Stimulated activated CD4-positive, alpha-beta T cell treated with anti-CD3 and anti-CD28 coated beads, TNF-alpha, amount 100 ng/mL, for 48 hours (primary cell): Measurements from ENCODE around the gene PHACTR4.
"Not testable (repeated sequence)": the region's sequence is repeated elsewhere in the genome, so short reads cannot be mapped to it uniquely, and the experiment has no call there.

Experiments used
- DNase-seq, 3 donors: peaks; one replicate each; pipeline ENCODE4 v3.0.0-alpha.2; 2020; ENCODE audit warnings: low read depth in 3 of 3

Gene PHACTR4

DNA sequence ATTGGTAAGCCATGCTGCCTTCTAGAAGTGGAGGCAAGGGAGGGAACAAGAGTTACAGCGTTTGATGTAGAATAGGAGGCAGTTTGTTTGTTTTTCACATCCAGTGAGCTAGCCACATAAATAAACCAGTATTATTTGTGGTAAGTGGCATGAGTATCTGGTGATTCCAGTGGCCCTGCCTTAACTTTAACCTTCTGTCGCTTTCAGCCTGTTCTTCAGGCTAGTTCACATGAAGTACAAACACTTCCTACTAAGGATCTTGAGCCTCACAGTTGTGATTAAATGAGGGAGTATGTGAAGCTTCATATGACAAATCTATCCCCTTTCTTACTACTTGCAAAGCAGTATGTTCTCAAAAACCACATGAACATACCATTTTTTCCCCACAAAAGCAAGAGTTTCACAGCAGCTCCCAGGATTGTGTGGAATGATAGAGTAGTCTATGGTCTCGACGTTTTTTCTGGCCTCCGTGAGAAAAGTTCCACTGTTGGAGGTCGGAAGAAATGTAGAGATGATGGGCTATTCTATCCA is 59.5 kb downstream of the PHACTR4 start:
- no peak for DNase-seq

DNA sequence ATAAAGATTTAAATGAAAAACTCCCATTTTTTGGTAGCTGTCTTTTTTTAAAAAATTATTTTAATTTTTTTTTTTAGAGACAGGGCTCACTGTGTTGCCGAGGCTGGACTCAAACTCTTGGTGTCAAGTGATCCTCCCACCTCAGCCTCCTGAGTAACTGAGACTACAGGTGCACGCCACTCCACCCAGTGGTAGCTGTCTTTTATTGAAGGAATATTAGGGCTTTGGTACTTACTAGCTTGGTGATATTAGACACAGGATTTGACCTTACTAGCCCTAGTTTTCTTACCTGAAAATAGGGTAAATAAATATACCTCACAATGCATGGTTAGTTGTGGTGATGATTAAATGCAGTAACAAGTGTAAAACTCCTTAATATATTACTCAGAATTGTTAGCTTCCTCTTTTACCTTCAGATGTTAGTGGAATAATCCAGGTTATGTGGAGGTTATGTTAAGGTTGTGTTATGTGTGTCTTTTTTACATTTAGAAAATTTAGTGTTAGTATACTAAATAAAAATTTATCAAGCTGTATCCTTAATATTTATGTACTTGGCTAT is 66.8 kb downstream of the PHACTR4 start:
- no peak for DNase-seq

DNA sequence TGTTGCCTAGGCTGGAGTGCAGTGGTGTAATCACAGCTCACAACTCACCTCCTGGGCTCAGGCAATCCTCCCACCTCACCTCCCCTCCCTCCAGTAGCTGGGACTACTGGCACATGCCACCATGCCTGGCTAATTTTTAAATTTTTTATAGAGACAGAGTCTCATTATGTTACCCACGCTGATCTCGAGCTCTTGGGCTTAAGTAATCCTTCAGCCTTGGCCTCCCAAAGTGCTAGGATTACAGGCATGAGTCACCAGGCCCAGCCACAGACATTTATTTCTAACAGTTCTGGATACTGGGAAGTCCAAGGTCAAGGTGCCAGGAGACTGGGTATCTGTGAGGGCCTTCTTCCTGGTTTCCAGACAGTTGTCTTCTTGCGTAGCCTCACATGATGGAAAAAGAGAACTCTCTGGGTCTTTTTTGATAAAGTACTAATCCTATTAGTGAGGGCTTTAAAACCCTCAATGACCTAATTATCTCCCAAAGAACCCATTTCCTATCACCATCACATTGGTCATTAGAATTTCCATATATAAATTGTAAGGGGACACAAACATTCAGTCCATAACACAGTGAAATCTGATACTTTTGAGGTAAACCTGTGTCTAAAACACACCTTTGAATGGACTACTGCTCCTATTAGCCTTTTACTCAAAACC is 67.9 kb downstream of the PHACTR4 start:
- no peak for DNase-seq

DNA sequence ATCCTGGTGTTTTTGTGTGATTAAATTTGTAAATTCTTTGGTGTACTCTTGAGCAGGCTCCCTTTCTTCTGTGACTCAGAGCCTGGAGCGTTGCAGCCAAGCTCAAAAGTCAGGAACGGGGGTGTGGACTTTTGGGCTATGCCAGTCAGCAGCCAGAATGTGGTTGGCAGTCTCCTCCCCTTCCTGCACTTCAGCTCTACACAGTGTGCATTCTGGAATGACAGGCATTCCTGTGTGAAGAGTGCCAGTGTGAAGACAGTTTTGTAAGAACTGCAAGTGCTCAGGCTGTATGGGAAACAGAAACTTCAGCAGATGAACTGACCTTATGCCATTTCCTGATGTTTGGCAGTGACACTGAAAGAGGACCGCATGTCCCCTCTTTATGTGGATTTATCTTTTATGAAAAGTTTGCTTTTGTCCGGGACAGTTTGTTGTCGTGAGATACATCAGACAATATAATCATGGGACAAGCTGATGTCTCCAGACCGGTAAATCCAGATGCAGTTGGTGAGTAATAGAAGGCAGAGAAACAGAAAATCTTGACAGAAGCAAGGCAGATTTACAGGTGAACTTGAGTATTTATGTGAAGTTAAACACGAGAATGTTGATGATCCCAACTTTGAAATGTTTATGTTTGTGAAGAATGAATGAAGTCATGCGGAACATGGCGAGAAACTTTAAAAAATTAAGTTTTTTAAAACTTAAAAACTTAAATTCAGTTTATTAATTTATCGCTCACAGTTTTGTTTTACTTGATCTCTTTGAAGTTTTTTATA is 68.6 kb downstream of the PHACTR4 start:
- no peak for DNase-seq

DNA sequence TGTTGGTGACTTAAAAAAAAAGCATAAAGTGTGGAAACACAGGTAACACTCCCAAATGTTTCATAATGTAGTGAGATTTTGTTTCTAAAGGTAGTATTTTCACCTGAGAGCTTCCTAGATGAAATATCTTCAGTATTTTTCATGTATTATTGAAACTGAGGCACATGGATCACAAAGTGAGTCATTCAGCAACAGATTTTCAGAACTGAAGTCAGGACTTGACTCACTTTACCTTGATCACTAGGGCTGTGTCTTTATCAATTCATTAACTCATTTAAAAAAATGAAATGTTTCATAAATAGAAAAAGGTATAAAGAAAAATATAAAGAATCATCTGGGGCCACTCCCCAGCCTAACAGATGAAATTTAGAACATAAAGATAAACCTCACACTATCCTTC is 69.8 kb downstream of the PHACTR4 start:
- no peak for DNase-seq

DNA sequence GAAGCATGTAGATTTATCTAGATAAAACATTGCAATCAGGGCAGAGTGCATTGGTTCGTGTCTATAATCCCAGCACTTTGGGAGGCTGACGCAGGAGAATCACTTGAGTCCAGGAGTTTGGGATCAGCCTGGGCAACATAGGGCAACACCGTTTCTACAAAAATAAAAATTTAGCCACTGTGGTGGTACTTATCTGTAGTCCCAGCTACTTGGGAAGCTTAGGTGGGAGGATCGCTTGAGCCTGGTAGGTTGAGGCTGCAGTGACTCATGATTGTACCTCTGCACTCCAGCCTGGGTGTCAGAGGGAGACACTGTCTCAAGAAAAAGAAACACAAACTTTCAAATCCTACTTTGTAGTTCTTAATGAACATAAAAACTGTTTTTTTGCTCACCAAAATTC is 72.1 kb downstream of the PHACTR4 start:
- DNase-seq, result no peak

DNA sequence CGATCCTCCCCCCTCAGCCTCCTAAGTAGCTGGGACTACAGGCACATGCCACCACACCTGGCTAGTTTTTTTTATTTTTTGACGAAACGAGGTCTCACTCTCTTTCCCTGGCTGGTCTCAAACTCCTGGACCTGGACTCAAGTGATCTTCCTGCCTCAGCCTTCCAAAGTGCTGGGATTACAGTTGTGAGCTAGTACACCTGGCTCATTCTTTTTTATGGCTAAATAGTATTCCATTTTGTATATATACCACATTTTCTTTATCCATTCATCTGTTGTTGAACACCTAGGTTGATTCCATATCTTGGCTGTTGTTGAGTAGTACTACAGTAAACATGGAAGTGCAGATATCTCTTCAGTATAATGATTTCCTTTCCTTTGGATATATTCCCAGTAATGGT is 74.0 kb downstream of the PHACTR4 start:
- DNase-seq, result no peak

DNA sequence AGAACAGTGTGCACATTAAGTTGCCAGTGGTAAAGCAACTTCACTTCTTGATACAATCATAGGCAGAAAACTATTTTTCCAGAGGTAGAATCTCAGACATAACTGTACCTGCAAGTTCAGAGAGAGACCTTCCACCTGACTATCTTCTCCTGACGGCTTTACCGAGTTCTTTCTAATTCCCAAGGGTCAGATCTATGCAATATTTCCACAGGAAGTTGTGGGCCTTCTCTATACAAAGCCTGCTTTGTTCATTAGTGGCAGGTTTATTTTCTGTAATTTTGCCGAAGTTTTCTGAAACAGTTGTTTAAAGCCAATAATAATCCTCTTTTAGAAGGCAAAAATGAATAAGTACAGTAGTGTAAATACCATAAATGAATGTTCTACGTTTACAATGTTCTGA is 78.1 kb downstream of the PHACTR4 start:
- no peak for DNase-seq

DNA sequence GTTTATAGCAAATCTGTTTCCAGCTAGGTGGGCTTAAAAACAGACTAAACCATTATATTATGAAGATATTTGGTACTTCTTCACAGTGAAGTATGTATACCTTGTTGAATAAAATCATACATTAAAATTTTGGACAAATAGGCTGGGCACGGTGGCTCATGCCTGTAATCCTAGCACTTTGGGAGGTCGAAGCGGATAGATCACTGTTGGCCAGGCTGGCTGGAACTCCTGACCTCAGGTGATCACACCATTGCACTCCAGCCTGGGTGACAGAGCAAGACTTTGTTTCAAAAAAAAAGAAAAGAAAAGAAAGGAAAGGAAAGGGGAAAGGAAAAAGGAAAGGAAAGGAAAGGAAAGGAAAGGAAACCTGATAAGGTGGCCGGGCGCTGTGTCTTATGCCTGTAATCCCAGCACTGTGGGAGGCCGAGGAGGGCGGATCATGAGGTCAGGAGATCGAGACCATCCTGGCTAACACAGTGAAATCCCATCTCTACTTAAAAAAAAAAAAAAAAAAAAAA is 78.6 kb downstream of the PHACTR4 start:
- DNase-seq, result not testable (repeated sequence)

DNA sequence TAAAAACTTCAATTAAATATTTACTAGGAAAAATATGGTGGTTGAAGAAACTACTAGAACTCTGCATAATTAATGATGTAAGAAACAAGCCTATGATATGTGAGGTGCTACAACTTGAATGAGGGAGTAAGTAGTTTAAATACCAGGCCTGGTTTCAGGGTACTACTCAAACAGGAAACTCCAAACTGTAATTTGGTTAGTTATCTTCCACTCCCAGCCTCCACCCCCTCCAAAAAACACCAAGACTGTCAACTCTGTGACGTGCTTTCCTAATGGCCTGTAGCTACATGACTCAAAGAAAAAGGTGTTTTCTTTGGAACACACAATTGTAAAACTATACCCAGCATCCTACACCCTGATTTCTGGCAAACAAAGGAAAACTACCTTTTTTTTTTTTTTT is 80.4 kb downstream of the PHACTR4 start:
- peak in 1 of 3 donors; percentile 36 for DNase-seq

DNA sequence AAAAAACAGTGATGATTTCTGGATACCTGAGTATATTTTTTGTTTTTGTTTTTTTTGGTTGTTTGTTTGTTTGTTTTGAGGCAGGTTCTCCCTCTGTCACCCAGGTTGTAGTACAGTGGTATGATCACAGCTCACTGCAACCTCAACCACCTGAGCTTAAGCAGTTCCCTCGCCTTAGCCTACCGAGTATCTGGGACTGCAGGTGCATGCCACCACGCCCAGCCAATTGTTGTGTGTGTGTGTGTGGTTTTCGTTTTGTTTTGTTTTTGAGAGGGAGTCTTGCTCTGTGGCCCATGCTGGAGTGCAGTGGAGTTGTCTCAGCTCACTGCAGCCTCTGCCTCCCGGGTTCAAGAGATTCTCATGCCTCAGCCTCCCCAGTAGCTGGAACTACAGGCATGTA is 81.0 kb downstream of the PHACTR4 start:
- no peak for DNase-seq

DNA sequence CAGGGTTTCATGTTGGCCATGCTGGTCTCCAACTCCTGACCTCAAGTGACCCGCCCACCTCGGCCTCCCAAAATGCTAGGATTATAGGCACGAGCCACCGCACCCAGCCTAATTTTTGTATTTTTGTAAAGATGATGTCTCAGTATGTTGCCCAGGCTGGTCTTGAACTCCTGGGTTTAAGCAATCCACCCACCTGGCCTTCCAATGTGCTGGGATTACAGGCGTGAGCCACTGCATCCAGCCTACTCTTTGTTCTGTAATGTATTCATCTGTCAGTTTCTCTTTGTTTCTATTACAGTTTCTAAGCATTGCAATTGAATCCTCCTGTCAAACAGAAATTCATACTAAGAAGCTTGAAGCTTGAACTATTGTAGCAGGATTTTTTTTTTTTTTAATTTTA is 81.5 kb downstream of the PHACTR4 start:
- DNase-seq, result no peak

DNA sequence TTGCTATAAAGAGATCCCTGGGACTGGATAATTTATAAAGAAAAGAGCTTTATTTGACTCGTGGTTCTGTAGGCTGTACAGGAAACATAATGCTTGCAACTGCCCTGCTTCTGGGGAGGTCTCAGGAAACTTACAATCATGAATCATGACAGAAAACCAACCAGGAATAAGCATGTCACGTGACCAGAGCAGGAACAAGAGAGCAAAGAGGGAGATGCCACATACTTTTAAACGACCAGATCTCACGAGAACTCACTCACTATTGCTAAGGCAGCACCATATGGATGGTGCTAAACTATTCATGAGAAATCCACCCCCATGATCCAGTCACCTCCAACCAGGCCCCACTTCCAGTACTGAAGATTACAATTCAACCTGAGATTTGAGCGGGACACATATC is 86.5 kb downstream of the PHACTR4 start:
- DNase-seq, result no peak

DNA sequence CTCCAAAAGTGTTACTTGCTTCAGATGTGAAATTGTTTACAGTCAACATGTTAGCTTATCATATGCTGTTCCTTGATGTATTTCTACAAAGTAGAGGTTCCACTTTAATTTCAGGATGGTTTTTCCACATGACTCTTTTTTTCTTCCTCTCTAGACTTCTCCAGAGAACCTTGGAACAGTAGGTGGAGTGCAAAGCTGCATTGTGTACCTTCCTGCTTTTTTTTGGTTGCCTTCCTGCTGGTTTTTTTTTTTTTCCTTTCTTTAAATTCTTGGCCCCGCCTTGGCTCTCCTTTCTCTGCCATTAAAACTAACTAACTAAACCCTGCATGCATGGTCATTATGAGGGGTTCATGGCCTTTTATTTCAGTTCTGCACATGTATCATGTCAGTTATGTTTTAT is 88.1 kb downstream of the PHACTR4 start:
- no peak for DNase-seq

DNA sequence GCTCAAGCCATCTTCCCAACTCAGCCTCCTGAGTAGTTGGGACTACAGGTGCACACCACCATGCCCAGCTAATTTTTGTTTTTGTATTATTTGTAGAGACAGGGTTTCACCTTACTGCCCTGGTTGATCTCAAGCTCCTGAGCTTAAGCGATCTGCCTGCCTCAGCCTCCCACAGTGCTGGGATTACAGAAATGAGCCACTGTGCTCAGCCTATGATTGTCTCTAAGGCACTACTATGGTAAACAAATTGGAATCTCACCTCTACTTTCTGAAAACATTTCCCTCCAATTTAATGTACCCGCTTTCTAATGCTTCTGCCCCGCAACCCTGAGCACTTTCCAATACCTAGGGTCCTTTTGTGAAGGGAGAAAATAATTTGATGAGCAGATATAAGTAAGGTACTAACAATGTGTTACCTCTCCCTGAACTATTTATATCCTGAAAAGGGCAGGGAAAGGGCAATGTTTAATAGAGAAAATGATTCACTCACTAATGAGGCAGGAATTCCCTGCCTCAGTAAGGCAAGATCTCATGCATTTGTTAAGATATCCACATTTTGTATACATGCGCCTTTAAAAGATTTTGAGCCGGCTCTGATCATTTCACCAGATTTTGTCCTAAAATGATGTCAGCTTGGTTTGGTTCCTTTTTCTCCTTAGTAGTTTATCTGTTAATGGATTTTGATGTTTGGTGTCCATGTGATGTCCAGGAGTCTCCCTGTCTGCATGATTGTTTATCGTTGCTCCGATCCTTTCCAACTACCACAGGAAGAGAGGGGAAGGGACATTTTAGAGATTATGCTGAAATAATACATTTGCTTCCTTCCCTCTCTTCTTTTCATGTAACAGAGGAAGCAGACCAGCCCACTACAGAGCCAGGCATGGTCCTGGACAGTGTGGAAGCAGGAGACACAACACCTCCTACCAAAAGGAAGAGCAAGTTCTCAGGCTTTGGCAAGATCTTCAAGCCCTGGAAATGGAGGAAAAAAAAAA is 89.0 kb downstream of the PHACTR4 start:
- DNase-seq, result no peak

DNA sequence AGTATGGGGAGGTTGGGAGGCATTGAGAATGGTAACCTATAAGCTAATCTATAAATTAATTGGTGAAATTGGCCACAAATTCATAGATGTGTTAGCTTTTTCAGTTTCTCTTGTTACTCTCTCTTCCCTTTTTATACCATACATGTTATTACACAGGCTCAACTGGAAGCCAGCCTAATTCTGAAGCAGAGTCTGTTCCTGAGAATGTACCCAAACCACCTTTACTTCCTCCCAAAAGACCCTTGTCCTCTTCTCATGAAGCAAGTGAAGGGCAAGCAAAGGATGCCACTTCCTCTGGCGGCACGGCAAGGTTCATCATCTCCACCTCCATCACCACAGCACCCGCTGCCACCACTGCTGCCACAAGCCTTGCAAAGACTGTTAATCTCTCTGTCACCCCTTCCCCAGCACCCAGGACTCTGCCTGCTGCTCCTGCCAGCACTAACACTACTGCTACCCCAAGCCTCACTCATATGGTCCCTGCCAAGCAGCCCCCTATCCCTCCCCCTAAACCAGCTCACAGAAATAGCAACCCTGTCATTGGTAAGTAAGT is 96.8 kb downstream of the PHACTR4 start:
- no peak for DNase-seq

DNA sequence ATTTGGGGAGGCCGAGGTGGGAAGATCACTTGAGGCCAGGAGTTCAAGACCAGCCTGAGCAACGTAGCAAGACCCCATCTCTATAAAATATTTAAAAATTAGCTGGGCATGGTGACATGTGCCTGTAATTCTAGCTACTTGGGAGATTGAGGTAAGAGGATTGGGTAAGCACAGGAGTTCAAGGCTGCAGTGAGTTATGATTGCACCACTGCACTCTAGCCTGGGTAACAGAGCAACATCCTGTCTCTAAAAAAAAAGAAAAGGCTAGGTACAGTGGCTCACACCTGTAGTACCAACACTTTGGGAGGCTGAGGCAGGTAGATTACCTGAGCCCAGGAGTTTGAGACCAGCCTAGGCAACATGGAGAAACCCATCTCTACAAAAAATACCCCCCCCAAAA is 100.6 kb downstream of the PHACTR4 start:
- no peak for DNase-seq

DNA sequence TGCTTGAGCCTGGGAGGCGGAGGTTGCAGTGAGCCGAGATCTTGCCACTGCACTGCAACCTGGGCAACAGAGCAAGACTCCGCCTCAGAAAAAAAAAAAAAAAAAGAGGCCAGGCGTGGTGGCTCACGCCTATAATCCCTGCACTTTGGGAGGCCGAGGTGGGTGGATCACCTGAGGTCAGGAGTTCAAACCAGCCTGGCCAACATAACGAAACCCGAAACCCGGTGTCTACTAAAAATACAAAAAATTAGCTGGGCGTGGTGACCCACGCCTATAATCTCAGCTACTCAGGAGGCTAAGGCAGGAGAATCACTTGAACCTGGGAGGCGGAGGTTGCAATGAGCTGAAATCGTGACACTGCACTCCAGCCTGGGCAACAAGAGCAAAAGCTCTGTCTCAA is 110.0 kb downstream of the PHACTR4 start:
- not testable (repeated sequence) for DNase-seq

DNA sequence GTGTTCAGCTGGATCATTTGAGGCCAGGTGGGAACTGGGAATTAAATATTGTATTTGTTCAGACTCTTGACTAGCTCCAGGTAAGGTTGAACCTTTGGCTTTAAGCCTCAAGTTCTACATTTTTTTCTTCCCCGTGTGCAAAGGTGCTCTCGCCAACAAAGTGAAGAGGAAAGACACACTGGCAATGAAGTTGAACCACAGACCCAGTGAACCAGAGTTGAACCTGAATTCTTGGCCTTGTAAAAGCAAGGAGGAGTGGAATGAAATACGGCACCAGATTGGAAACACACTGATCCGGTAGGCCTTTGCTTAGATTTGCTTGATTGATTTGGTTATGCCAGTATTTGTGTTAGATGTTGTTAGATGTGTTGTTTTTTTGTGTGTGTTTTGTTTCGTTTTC is 110.8 kb downstream of the PHACTR4 start:
- no peak for DNase-seq

DNA sequence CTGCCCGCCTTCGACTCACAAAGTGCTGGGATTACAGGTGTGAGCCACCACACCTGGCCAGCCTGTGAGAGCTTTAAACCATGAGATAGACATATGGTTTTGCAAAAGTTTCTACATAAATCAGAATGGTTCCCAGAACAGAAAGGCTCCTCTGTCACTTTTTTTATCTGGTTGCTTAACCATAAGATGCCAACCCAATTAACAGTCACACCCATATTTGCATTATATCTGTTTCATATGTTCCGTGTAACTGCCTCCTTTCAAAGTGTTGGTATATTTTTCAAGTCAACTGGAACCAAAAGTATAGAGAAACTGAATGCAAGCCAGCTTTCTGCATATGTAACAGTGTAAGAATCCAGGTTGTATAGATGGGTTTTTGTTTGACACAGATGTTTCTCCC is 112.6 kb downstream of the PHACTR4 start:
- DNase-seq, result no peak

DNA sequence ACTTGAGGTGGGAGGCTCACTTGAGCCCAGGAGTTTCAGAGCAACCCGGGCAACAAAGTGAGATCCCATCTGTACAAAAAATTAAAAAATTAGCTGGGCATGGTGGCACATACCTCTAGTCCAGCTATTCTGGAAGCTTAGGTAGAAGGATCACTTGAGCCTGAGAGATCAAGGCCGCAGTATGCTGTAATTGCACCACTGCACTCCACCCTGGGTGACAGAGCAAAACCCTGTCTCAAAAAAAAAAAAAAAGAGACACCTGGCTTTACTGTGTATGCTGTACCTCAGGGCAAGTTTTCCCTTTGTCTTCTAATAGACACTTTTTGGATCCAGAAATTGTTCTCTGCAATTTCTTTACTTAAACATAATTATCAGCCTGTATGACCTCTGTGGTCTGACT is 113.2 kb downstream of the PHACTR4 start:
- DNase-seq, result no peak
